Smooth muscle cell (in vitro differentiated cells): Measurements from ENCODE around the gene CERS5. TPM values are rescaled to one million over a fixed set of nuclear protein-coding genes. Genes with fewer than 3 reads are reported as not detected.

Experiments
- DNase-seq: peaks from one replicate; lab custom pipeline; 2025; ENCODE audit not compliant: unreplicated experiment; lab: John Stamatoyannopoulos, UW
- H2AFZ ChIP-seq: fragments of 200-600 bp; sonication (generic); 2 replicates; pipeline ENCODE4 v1.6.0; 2016; ENCODE audit warnings: antibody characterized with exemption, low read depth, mild to moderate bottlenecking
- H3F3A ChIP-seq: fragments of 200-600 bp; sonication (generic); 2 replicates; pipeline ENCODE4 v1.6.0; 2017; ENCODE audit warnings: antibody characterized with exemption, low read depth
- H3K27ac ChIP-seq: fragments of 200-600 bp; sonication (generic); 2 replicates; pipeline ENCODE4 v1.5.1; 2016; ENCODE audit warnings: low read depth, mild to moderate bottlenecking
- H3K27me3 ChIP-seq: fragments of 200-600 bp; sonication (generic); 2 replicates; pipeline ENCODE4 v1.6.1; 2016; ENCODE audit warnings: low read depth, mild to moderate bottlenecking
- H3K36me3 ChIP-seq: fragments of 200-600 bp; sonication (generic); 2 replicates; pipeline ENCODE4 v1.5.1; 2016; ENCODE audit warnings: low read depth
- H3K4me1 ChIP-seq: fragments of 200-600 bp; sonication (generic); 2 replicates; pipeline ENCODE4 v1.5.1; 2016; ENCODE audit warnings: low read depth
- H3K4me2 ChIP-seq: fragments of 200-600 bp; sonication (generic); 2 replicates; pipeline ENCODE4 v1.6.0; 2016; ENCODE audit warnings: mild to moderate bottlenecking
- H3K4me3 ChIP-seq: fragments of 200-600 bp; sonication (generic); 2 replicates; pipeline ENCODE4 v1.5.1; 2016; ENCODE audit warnings: mild to moderate bottlenecking
- H3K79me2 ChIP-seq: fragments of 200-600 bp; sonication (generic); 2 replicates; pipeline ENCODE4 v1.6.0; 2016; ENCODE audit warnings: low read depth, mild to moderate bottlenecking
- H3K9ac ChIP-seq: fragments of 200-600 bp; sonication (generic); 2 replicates; pipeline ENCODE4 v1.6.0; 2016; ENCODE audit warnings: low read depth
- H3K9me3 ChIP-seq: fragments of 200-600 bp; sonication (generic); replicated peaks from 2 replicates; pipeline ENCODE4 v1.5.1; 2016; ENCODE audit warnings: low read depth
- H4K20me1 ChIP-seq: fragments of 200-600 bp; sonication (generic); 2 replicates; pipeline ENCODE4 v1.6.0; 2016; ENCODE audit warnings: low read depth
- WGBS: methylation state at CpG from one replicate; pipeline ENCODE4 v1.1.7; 2016; ENCODE audit warnings: low lambda C conversion rate; 5-methylcytosine and 5-hydroxymethylcytosine counted together
- polyA plus RNA-seq: library from polyadenylated mRNA; unstranded; fragments of >200 nt; fragmentation: Nextera tagmentation; extraction: Ambion mirVana; gene quantifications from 2 replicates; pipeline ENCODE4 v1.2.1, GENCODE V29; 2016
- total RNA-seq: library from RNA; depleted of rRNA; stranded (reverse); fragments of >200 nt; gene quantifications from 2 replicates; pipeline ENCODE4 v1.2.3, GENCODE V29; 2014
- TF ChIP-seq, protein P1 (sequence below): fragments of 200-600 bp; sonication (generic); IDR thresholded peaks from 2 replicates; pipeline ENCODE4 v1.5.1; 2017; ENCODE audit warnings: borderline replicate concordance, mild to moderate bottlenecking, antibody characterized with exemption; ENCODE audit not compliant: insufficient read depth, poor library complexity, severe bottlenecking

The CERS5 gene
- total and polyA plus RNA-seq, 2 experiments from 2014 or later: 53.5 to 102 TPM

DNA sequence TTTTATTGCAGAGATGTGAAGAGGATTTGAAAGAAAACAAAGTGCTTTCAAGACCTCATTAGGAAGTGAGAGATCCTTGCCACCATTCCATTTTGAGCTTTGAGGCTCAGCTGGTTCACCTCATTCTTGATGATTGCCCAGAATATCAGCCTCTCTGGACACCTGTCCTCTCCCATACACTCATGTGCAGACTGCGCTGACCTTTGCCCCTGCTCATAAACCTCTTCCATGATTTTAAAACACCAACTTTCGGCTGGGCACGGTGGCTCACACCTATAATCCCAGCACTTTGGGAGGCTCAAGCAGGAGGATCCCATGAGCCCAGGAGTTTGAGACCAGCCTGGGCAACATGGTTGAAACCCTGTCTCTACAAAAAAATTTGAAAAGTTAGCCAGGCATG is 46.2 kb downstream of the CERS5 start:
- peaks cover 3% of the 10 kb centered on the region for H3F3A ChIP-seq
- WGBS: 97% methylated on average over 3 of the region's 3 CpGs
- H3K9ac ChIP-seq: no peak overlapping the region
- no peaks in the 10 kb centered on the region for H3K36me3 ChIP-seq
- no peak overlapping the region for H3K4me2 ChIP-seq
- H2AFZ ChIP-seq: no peak overlapping the region
- no peak overlapping the region for H3K4me3 ChIP-seq
- H3K27ac ChIP-seq: no peak overlapping the region
- H3K4me1 ChIP-seq: no peaks in the 10 kb centered on the region
- H3K79me2 ChIP-seq: peaks cover 26% of the 10 kb centered on the region
- no peaks in the 10 kb centered on the region for H3K27me3 ChIP-seq
- no peak for DNase-seq
- H3K9me3 ChIP-seq: no peaks in the 10 kb centered on the region
- TF ChIP-seq, protein P1, sequence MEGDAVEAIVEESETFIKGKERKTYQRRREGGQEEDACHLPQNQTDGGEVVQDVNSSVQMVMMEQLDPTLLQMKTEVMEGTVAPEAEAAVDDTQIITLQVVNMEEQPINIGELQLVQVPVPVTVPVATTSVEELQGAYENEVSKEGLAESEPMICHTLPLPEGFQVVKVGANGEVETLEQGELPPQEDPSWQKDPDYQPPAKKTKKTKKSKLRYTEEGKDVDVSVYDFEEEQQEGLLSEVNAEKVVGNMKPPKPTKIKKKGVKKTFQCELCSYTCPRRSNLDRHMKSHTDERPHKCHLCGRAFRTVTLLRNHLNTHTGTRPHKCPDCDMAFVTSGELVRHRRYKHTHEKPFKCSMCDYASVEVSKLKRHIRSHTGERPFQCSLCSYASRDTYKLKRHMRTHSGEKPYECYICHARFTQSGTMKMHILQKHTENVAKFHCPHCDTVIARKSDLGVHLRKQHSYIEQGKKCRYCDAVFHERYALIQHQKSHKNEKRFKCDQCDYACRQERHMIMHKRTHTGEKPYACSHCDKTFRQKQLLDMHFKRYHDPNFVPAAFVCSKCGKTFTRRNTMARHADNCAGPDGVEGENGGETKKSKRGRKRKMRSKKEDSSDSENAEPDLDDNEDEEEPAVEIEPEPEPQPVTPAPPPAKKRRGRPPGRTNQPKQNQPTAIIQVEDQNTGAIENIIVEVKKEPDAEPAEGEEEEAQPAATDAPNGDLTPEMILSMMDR: no peak
- H4K20me1 ChIP-seq: peaks cover 20% of the 10 kb centered on the region

DNA sequence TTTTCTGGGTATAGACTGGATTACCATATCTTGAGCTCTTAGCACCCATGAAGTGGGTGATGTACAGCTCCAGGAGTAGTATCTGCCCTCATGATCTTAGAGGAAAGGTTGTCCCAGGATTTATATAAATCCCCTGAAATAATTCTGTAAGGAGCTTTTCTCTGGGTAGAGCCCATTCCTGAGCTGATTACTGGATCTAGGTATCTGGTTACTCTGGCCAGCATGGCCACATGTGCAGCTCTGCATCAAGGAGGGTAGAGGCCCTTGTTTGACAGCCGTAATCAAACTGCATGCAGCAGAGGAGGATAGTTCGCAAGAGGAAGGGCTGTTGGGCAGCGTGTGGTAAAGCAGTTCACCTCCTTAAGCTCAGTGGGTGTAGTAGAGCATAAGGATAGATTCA is 46.6 kb downstream of the CERS5 start:
- Histone ChIP-seq H3K4me1 (no peaks in the 10 kb centered on the region), H2AFZ (no peak overlapping the region), H3F3A (peaks cover 3% of the 10 kb centered on the region), H3K4me3 (no peak overlapping the region), H3K4me2 (no peak overlapping the region), H3K27ac (no peak overlapping the region), H4K20me1 (peaks cover 20% of the 10 kb centered on the region), H3K36me3 (no peaks in the 10 kb centered on the region), H3K9me3 (no peaks in the 10 kb centered on the region), H3K27me3 (no peaks in the 10 kb centered on the region), H3K79me2 (peaks cover 31% of the 10 kb centered on the region), H3K9ac (no peak overlapping the region)
- TF ChIP-seq, protein P1: no peak
- 96% methylated on average over 3 of the region's 3 CpGs for WGBS
- no peak for DNase-seq

DNA sequence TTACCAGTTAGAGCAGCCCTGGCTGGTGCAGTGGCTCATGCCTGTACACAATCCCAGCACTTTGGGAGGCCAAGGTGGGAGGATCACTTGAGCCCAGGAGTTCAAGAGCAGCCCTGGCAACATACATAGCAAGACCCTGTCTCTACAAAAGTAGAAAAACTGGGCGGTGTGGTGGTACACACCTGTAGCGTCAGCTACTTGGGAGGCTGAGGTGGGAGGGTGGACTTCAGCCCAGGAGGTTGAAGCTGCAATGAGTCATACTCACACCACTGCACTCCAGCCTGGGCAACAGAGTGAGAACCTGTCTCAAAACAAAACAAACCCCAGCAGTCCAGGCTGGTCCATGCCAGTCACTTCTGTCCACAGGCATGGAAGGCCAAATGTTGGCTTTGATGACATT is 47.8 kb downstream of the CERS5 start:
- no peaks in the 10 kb centered on the region for H3K4me1 ChIP-seq
- H3F3A ChIP-seq: no peaks in the 10 kb centered on the region
- DNase-seq: no peak
- H3K9ac ChIP-seq: no peak overlapping the region
- no peaks in the 10 kb centered on the region for H3K36me3 ChIP-seq
- no peaks in the 10 kb centered on the region for H3K9me3 ChIP-seq
- peaks cover 20% of the 10 kb centered on the region for H4K20me1 ChIP-seq
- TF ChIP-seq, protein P1: no peak
- WGBS: 96% methylated on average over 2 of the region's 2 CpGs
- peaks cover 39% of the 10 kb centered on the region for H3K79me2 ChIP-seq
- H3K4me3 ChIP-seq: no peak overlapping the region
- no peak overlapping the region for H3K27ac ChIP-seq
- H3K4me2 ChIP-seq: no peak overlapping the region
- H3K27me3 ChIP-seq: no peaks in the 10 kb centered on the region
- no peak overlapping the region for H2AFZ ChIP-seq

DNA sequence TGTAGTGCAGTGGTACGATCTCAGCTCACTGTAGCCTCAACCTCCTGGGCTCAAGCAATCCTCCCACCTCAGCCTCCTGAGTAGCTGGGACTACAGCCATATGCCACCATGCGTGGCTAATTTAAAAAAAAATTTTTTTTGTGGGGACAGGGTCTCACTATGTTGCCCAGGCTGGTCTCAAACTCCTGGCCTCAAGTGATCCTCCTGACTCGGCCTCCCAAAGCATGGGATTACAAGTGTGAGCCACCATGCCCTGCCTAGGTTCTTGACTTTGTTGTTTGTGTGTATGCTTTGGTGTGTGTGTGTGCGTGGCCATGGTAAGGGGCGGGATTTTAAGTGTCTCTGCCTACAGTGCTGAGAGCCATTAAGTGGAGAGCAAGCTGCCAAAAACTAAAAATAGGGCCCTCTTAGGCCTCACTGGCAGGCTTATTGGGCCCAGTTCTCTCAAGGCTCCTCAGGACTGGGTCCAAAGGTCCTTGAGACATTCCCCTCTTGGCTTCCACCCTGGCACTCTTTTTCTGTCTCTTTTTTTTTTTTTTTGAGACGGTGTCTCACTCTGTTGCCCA is 50.0 kb downstream of the CERS5 start:
- peaks cover 4% of the 10 kb centered on the region for H3K4me1 ChIP-seq
- peaks cover 3% of the 10 kb centered on the region for H3F3A ChIP-seq
- peaks cover 55% of the 10 kb centered on the region for H3K79me2 ChIP-seq
- H4K20me1 ChIP-seq: peaks cover 20% of the 10 kb centered on the region
- H3K4me2 ChIP-seq: no peak overlapping the region
- H3K27me3 ChIP-seq: no peaks in the 10 kb centered on the region
- no peak overlapping the region for H3K9ac ChIP-seq
- TF ChIP-seq, protein P1: no peak
- 97% methylated on average over 6 of the region's 6 CpGs for WGBS
- no peak overlapping the region for H3K4me3 ChIP-seq
- no peak for DNase-seq
- no peaks in the 10 kb centered on the region for H3K36me3 ChIP-seq
- H3K9me3 ChIP-seq: no peaks in the 10 kb centered on the region
- no peak overlapping the region for H2AFZ ChIP-seq
- no peak overlapping the region for H3K27ac ChIP-seq
